Lower lobe of right lung (tissue), 2 donors: ENCODE results near the gene HMCN2. TPM values are rescaled to one million over a fixed set of nuclear protein-coding genes. Genes with fewer than 3 reads are reported as not detected.

Experiments used
- ATAC-seq, 2 donors: fragments of 200-7000 bp; cut with Tn5 transposase; one replicate each; pipeline ENCODE4 v1.9.1; 2020 to 2022; ENCODE audit warnings: mild to moderate bottlenecking in 2 of 2, moderate library complexity in 2 of 2
- DNase-seq: peaks from one replicate; pipeline ENCODE4 v3.0.0-alpha.2; 2020
- H3K27ac ChIP-seq: fragments of 200-600 bp; one replicate; pipeline ENCODE4 v1.8.0; 2022
- H3K27me3 ChIP-seq: fragments of 200-600 bp; one replicate; pipeline ENCODE4 v1.8.0; 2022; ENCODE audit warnings: low read depth
- H3K36me3 ChIP-seq: fragments of 200-600 bp; one replicate; pipeline ENCODE4 v1.8.0; 2022; ENCODE audit warnings: mild to moderate bottlenecking
- H3K4me1 ChIP-seq: fragments of 200-600 bp; one replicate; pipeline ENCODE4 v1.8.0; 2022
- H3K4me3 ChIP-seq: fragments of 200-600 bp; one replicate; pipeline ENCODE4 v1.8.0; 2022; ENCODE audit warnings: mild to moderate bottlenecking
- H3K9me3 ChIP-seq: fragments of 200-600 bp; one replicate; pipeline ENCODE4 v1.8.0; 2022
- intact Hi-C: fragments of 100-400 bp; cut with DNase I; formaldehyde crosslinking; loops from one replicate; pipeline ENCODE4 v1.11.0; 2022
- total RNA-seq: library from RNA; stranded (reverse); fragmentation: NEBNext Ultra II Directional; extraction: Animal tissue kit (Norgen Biotek cat#: 25700); gene quantifications from one replicate; pipeline ENCODE4 v1.2.1, GENCODE V29; 2021
- TF ChIP-seq, protein P1 (sequence below): fragments of 200-600 bp; IDR thresholded peaks from one replicate; pipeline ENCODE4 v1.8.0; 2022; ENCODE audit warnings: antibody characterized with exemption, mild to moderate bottlenecking
- donor health status: DM: no; HTN: yes; CAD: no; lungs with severe emphysema.

The HMCN2 gene
- total RNA-seq, 1 donor from 2014 or later: 4.7 TPM

- peak; percentile 54 to 70 for ATAC-seq
- intact Hi-C loops: no loop called here
- Histone ChIP-seq H3K27me3 (no peaks in the 10 kb centered on the region), H3K4me3 (no peak overlapping the region), H3K9me3 (no peaks in the 10 kb centered on the region), H3K27ac (no peak overlapping the region), H3K36me3 (no peaks in the 10 kb centered on the region), H3K4me1 (peaks cover 29% of the 10 kb centered on the region)
- no peak for DNase-seq
- TF ChIP-seq, protein P1, sequence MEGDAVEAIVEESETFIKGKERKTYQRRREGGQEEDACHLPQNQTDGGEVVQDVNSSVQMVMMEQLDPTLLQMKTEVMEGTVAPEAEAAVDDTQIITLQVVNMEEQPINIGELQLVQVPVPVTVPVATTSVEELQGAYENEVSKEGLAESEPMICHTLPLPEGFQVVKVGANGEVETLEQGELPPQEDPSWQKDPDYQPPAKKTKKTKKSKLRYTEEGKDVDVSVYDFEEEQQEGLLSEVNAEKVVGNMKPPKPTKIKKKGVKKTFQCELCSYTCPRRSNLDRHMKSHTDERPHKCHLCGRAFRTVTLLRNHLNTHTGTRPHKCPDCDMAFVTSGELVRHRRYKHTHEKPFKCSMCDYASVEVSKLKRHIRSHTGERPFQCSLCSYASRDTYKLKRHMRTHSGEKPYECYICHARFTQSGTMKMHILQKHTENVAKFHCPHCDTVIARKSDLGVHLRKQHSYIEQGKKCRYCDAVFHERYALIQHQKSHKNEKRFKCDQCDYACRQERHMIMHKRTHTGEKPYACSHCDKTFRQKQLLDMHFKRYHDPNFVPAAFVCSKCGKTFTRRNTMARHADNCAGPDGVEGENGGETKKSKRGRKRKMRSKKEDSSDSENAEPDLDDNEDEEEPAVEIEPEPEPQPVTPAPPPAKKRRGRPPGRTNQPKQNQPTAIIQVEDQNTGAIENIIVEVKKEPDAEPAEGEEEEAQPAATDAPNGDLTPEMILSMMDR: no peak
These were observed 25.0 kb upstream of the HMCN2 start for GRCh38 chr9:130240410-130241197.

- H3K9me3 ChIP-seq: no peaks in the 10 kb centered on the region
- TF ChIP-seq, protein P1: no peak
These were observed 24.4 kb upstream of the HMCN2 start for GRCh38 chr9:130241198-130241535.

GRCh38 chr9:130242270-130243014 lies 23.1 kb upstream of the HMCN2 start:
- Histone ChIP-seq H3K4me3 (no peak overlapping the region), H3K36me3 (no peaks in the 10 kb centered on the region), H3K27me3 (no peaks in the 10 kb centered on the region), H3K27ac (no peak overlapping the region), H3K9me3 (no peaks in the 10 kb centered on the region), H3K4me1 (peaks cover 11% of the 10 kb centered on the region)
- TF ChIP-seq, protein P1: no peak
- ATAC-seq (no peak), DNase-seq (no peak)
- intact Hi-C loops: no loop called here

More at GRCh38 chr9:130241198-130241535, 24.4 kb upstream of the HMCN2 start:
- H3K36me3 ChIP-seq: no peaks in the 10 kb centered on the region
- intact Hi-C loops: no loop called here
- no peak overlapping the region for H3K4me3 ChIP-seq
- no peak for ATAC-seq
- DNase-seq: no peak
- H3K4me1 ChIP-seq: peaks cover 24% of the 10 kb centered on the region
- no peak overlapping the region for H3K27ac ChIP-seq
- no peaks in the 10 kb centered on the region for H3K27me3 ChIP-seq

DNA sequence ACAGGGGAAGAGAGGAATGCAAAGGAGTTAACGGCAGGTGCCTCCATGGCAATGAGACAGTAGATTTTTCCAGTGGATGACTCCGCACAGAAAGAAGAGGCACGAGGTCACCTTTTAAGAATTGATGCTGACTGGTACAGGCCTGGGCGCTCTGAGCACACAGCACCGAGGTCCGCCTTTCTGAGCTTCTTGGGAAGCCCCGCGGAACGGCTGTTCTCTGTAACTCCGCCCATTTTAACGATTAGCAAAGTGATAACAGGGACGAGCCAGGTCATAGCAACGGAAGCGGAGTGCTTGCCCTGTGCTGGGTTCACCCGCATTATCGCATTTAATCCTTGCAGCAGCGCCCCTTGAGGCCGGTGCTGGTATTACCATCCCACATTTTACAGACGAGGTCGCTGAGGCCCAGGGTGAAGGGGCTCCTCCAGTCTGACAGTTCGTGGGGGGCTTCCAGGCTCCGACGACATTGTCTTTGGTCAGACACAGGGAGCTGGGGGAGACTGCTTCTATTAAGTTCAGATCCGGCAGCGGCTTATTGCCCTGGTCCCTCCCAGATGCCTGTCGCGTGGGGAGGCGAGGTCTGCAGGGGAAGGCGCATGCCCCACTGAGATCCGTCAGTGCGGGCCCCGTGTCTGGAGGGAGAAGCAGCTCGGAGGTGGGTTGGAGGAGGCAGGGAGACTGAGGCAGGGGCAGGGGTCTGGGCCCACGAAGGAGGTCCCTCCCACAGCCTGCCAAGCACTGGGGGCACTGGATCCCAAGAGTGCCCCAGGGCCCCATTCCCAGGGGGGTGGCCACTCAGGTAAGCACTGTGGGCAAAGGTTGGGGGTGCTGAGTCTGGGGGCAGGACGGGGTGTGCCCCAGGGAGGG lies 22.3 kb upstream of the HMCN2 start:
- no peak overlapping the region for H3K4me3 ChIP-seq
- no peaks in the 10 kb centered on the region for H3K27me3 ChIP-seq
- TF ChIP-seq, protein P1: peak; percentile 94

GRCh38 chr9:130243882-130244170 lies 21.7 kb upstream of the HMCN2 start:
- H3K27ac ChIP-seq: no peak overlapping the region
- H3K36me3 ChIP-seq: no peaks in the 10 kb centered on the region
- TF ChIP-seq, protein P1: no peak
- H3K4me3 ChIP-seq: no peak overlapping the region
- no peaks in the 10 kb centered on the region for H3K9me3 ChIP-seq
- DNase-seq (no peak), ATAC-seq (peak in 1 of 2 donors; percentile 18)
- intact Hi-C loops: no loop called here
- H3K27me3 ChIP-seq: no peaks in the 10 kb centered on the region
- peaks cover 9% of the 10 kb centered on the region for H3K4me1 ChIP-seq

More for the DNA sequence above, 22.3 kb upstream of the HMCN2 start:
- DNase-seq: peak; percentile 80
- Histone ChIP-seq H3K36me3 (no peaks in the 10 kb centered on the region), H3K27ac (no peak overlapping the region), H3K9me3 (no peaks in the 10 kb centered on the region), H3K4me1 (peaks cover 9% of the 10 kb centered on the region)
- ATAC-seq: peak; percentile 75 to 83
- intact Hi-C loops: no loop called here
